NCI-H1092 treated with DMSO at 0.1 percent for 48 hours (cell line): ENCODE measurements around the gene PDE6C.
A peak's percentile ranks its signal among the peaks of the same experiment; 100 is the strongest.

Experiments
- DNase-seq: peaks from one replicate; lab custom pipeline; 2025; lab: John Stamatoyannopoulos, UW

Gene PDE6C

GRCh38 chr10:93594518-93594917 lies 17.8 kb upstream of the PDE6C start:
- no peak for DNase-seq

GRCh38 chr10:93595378-93596161 lies 16.8 kb upstream of the PDE6C start:
- DNase-seq: no peak

GRCh38 chr10:93596539-93596938 lies 15.8 kb upstream of the PDE6C start:
- no peak for DNase-seq

GRCh38 chr10:93597075-93597599 lies 15.2 kb upstream of the PDE6C start:
- DNase-seq: no peak

GRCh38 chr10:93598157-93598556 lies 14.2 kb upstream of the PDE6C start:
- no peak for DNase-seq

- no peak for DNase-seq
Measured at GRCh38 chr10:93599335-93599734, 13.0 kb upstream of the PDE6C start.

GRCh38 chr10:93599778-93600177 lies 12.6 kb upstream of the PDE6C start:
- DNase-seq: no peak

- DNase-seq: peak; percentile 2
Measured at GRCh38 chr10:93600446-93601145, 11.7 kb upstream of the PDE6C start.

GRCh38 chr10:93601146-93601773 lies 11.1 kb upstream of the PDE6C start, which contains the start of gene RBP4:
Gene RBP4 (minus strand): TSS chr10:93601235. CDS start chr10:93601028, 207 bp downstream.
- peak; percentile 7 for DNase-seq

- no peak for DNase-seq
Measured at GRCh38 chr10:93601774-93602162, 10.6 kb upstream of the PDE6C start.

GRCh38 chr10:93603023-93603422 lies 9.3 kb upstream of the PDE6C start:
- no peak for DNase-seq

GRCh38 chr10:93604146-93604545 lies 8.2 kb upstream of the PDE6C start:
- DNase-seq: no peak

GRCh38 chr10:93608421-93608820 lies 3.9 kb upstream of the PDE6C start:
- DNase-seq: no peak

GRCh38 chr10:93613126-93613525 lies 789 bp downstream of the PDE6C start:
- no peak for DNase-seq

- DNase-seq: no peak
Measured at GRCh38 chr10:93614101-93614825, 1.9 kb downstream of the PDE6C start.

GRCh38 chr10:93615576-93616235 lies 3.4 kb downstream of the PDE6C start:
- no peak for DNase-seq

- no peak for DNase-seq
Measured at GRCh38 chr10:93620925-93621324, 8.6 kb downstream of the PDE6C start.

GRCh38 chr10:93622942-93623341 lies 10.6 kb downstream of the PDE6C start:
- DNase-seq: no peak

- DNase-seq: no peak
Measured at GRCh38 chr10:93628858-93629257, 16.5 kb downstream of the PDE6C start.

GRCh38 chr10:93629647-93630305 lies 17.4 kb downstream of the PDE6C start:
- DNase-seq: no peak
